Left renal pelvis (tissue), 4 donors: ENCODE results near the gene TRAF3. TPM values are rescaled to one million over a fixed set of nuclear protein-coding genes. Genes with fewer than 3 reads are reported as not detected.
"Not testable (repeated sequence)": the region's sequence is repeated elsewhere in the genome, so short reads cannot be mapped to it uniquely, and the experiment has no call there.

ENCODE experiments used
- DNase-seq, 4 donors: peaks; one replicate each; pipeline ENCODE4 v3.0.0-alpha.2; 2013; ENCODE audit warnings: low read depth in 4 of 4, low spot score in 3 of 4
- polyA plus RNA-seq, 4 donors: library from polyadenylated mRNA; unstranded; fragments of 120-200 nt; gene quantifications; one replicate each; pipeline ENCODE4 v1.2.1, GENCODE V29; 2013; ENCODE audit not compliant: insufficient read length in 4 of 4

Gene TRAF3
- polyA plus RNA-seq, 4 donors: 13.9 to 17.0 (median 15.5) TPM

- DNase-seq: no peak
These were observed 26.9 kb upstream of the TRAF3 start for GRCh38 chr14:102750376-102750775.

GRCh38 chr14:102751088-102751487, 26.2 kb upstream of the TRAF3 start:
- DNase-seq: no peak

- no peak for DNase-seq
These were observed 24.9 kb upstream of the TRAF3 start for GRCh38 chr14:102752239-102752847.

- no peak for DNase-seq
These were observed 22.6 kb upstream of the TRAF3 start for GRCh38 chr14:102754370-102755262.

GRCh38 chr14:102757646-102758045, 19.6 kb upstream of the TRAF3 start:
- DNase-seq: no peak

GRCh38 chr14:102758087-102758486, 19.2 kb upstream of the TRAF3 start:
- no peak for DNase-seq

- DNase-seq: no peak
These were observed 17.6 kb upstream of the TRAF3 start for GRCh38 chr14:102759456-102760187.

GRCh38 chr14:102760496-102761193, 16.6 kb upstream of the TRAF3 start:
- no peak for DNase-seq

- no peak for DNase-seq
These were observed 16.0 kb upstream of the TRAF3 start for GRCh38 chr14:102761206-102761605.

- DNase-seq: no peak
These were observed 13.0 kb upstream of the TRAF3 start for GRCh38 chr14:102764220-102764671.

GRCh38 chr14:102765770-102766169, 11.5 kb upstream of the TRAF3 start:
- DNase-seq: not testable (repeated sequence)

- DNase-seq: no peak
These were observed 8.8 kb upstream of the TRAF3 start for GRCh38 chr14:102768223-102769048.

- DNase-seq: no peak
These were observed 8.3 kb upstream of the TRAF3 start for GRCh38 chr14:102769049-102769327.

- DNase-seq: no peak
These were observed 6.8 kb upstream of the TRAF3 start for GRCh38 chr14:102770147-102771123.

- no peak for DNase-seq
These were observed 6.1 kb upstream of the TRAF3 start for GRCh38 chr14:102771144-102771543.

- no peak for DNase-seq
These were observed 4.3 kb upstream of the TRAF3 start for GRCh38 chr14:102772781-102773570.

GRCh38 chr14:102774391-102775153, 2.7 kb upstream of the TRAF3 start:
- peak in 3 of 4 donors; percentile 64 to 73 (median 67) for DNase-seq
